GM19438 (cell line): ENCODE measurements around the gene TAMALIN.

Source experiments
- ATAC-seq: cut with Tn5 transposase; IDR thresholded peaks from one replicate; pipeline ENCODE4 v1.9.1; 2021; ENCODE audit warnings: low read depth; ENCODE audit not compliant: unreplicated experiment

Gene TAMALIN

DNA sequence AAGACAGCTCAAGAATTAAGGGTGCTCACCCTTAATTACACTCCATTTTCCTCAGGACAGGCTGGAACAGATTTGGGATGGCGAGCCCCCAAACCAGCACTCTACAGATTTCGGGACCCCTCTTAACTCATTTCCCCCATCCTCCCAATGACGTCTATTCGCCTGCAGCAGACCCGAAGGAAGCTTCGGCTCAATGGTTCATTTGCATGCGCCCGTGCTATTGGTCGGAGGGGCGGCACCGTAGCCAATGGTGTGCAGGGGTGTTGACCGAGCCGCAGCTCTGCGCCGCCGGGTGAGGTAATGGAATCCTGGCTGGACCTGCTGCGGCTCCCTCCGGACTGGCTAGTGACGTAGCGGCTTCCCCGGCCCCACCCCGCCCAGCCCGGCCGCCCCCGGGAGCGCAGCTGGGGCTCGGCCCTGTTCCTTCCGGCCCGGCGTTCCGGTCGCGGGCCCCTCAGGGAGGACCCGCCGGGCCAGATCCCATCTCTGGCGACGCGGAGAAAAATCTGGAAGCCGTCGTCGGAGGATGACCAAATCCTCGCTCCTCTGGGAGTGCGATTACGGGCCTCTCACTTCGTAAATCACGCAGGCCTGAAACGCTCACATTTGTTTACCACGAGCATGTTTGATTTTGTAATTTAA, 26.2 kb downstream of the TAMALIN start:
- ATAC-seq = peak; percentile 91

- ATAC-seq = no peak
These were observed 26.8 kb downstream of the TAMALIN start for GRCh38 chr12:52033446-52034140.

GRCh38 chr12:52035190-52035589, 28.4 kb downstream of the TAMALIN start:
- ATAC-seq = no peak

DNA sequence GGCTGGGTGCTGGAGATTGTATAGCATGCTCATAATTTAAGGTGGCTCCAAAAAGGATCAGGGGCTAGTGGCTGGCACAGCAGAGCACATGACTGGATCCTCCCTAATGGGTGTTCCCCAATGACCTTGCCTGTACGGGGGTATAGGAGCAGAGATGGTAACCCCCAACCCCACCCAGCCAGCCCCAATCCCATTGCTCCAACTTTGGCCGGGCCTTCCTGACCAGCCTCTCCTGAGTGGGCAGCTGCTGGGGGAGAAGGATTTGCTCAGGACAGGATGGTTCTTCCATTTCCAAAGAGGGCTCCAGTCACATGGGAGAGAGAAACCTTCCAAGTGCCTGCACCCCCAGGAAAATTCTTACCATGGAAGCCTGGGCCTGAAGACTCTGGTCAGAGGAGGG, 29.2 kb downstream of the TAMALIN start:
- ATAC-seq = no peak

- ATAC-seq = no peak
These were observed 29.9 kb downstream of the TAMALIN start for GRCh38 chr12:52036587-52037171.

DNA sequence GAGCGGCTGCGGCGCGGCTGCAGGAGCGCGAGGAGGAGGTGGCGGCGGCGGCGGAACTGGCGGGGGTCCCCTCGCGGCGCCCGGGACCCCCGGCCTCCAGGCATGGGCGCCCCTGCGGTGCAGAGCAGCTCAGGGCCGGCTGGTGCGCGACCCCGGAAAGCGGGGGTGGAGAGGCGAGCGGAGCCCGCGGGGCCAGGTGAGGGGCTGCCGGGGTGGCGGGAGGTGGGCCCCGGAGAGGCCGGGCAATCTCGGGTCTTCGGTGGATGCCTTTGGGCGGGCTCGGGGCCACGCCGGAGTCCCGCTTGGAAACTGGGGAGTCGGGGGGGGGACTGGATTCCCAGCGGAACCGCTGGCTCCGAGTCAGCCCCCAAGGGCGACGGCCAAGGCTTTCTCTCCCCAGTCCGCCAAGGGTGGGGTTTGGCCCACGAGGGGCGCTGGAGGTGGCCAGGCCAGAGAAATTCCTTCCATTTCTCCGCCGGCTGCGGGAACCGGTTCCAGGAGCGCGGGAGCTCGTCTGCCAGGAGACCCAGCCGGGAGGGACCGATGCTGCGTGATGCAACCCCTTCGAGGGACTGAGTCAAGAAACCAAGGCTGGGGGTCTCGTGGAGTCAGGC, 30.6 kb downstream of the TAMALIN start:
- no peak for ATAC-seq

- ATAC-seq = no peak
These were observed 31.7 kb downstream of the TAMALIN start for GRCh38 chr12:52038447-52038846.

DNA sequence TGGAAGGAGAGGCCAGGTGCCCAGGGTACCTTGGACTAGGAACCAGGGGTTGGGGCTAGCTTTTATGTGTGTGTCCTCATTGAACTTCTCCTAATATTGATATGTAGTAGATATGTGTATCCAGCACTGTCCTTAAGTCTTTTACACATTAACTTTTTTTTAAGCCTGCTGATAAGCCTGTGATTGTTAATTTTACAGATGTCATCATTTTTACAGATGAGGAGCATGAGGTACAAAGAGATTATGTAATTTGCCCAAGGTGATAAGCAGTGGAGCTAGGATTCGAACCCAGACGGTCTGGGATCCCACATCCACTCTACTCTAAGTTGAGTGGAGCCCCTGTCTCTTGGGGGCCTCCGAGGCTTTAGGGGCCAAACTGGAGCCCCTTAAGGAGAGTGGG, 34.3 kb downstream of the TAMALIN start:
- ATAC-seq = no peak

DNA sequence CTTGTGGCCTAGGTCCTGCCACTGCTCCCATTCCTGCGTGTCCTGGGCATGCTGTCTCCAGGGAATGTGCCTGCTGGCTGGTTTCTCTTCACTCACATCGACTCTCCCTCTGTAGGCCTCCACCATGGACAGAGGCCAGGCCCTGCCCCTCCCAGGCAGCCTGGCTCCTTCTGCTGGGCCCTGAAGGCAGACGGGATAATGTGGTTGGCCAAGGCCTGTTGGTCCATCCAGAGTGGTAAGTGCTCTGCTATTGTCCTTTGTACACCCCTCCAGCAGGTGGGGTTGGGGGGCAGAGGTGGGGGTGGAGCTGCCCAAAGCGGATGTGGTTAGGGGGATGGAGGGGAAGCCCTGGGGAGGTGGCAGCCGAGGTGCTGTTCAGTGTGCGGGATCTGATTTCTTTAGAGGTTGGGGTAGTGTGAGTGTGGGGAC, 35.0 kb downstream of the TAMALIN start:
- ATAC-seq = no peak

DNA sequence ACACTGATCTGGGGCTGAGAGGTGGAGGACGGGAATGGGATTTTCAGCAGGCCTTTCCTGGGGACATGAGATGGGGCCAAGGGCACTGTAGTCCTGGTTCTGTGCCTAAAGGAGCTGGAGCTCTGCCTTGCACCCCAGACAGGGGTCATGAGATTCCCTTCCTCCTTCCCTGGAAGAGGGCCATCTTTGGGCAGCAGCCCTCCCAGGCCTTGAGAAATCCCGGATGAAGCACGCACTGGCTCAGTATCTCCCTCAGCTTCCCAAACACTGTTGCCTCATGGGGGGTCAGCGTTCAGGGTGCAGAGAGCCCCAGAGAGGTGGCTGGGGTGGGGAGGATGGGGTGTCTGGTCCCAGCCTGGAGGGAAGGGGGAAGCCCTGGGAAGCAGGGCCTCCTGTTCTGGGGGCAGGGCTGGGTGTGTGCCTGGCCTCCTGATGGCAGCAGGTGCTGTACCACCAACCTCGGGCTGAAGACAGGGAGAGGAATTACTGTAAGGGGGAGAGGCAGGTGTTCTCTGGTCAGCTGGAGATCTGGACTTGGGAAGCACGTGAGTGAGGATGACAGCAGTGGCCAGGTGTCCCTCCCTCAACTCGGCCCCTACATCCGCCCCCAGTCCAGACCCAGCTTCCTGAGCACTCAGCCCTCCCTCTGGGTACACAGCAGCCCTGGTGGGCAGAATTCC, 36.1 kb downstream of the TAMALIN start:
- no peak for ATAC-seq

- no peak for ATAC-seq
These were observed 36.9 kb downstream of the TAMALIN start for GRCh38 chr12:52043386-52044212.

GRCh38 chr12:52044292-52044983, 37.7 kb downstream of the TAMALIN start:
- ATAC-seq = no peak

DNA sequence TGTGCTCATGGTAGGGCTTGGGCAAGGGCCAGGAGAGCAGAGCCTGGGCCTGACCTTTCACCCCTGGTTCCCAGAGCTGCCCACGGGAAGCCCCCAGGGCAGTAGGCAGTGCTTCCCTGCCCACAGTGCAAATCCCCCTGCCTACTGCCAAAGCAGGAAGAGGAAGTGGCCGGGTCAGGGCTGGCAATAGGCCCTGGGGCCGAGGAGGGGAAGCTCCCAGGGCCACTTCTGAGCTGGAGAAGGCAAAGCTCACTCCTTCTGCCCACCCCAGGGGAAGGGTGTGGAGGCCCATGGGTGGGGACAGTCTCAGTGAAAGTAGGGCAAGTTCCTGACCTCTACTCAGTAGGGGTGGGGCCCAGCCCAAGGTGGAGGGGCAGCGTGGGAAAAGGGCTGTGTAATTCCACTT, 39.1 kb downstream of the TAMALIN start:
- ATAC-seq = no peak

GRCh38 chr12:52046859-52047258, 40.1 kb downstream of the TAMALIN start:
- ATAC-seq = no peak

DNA sequence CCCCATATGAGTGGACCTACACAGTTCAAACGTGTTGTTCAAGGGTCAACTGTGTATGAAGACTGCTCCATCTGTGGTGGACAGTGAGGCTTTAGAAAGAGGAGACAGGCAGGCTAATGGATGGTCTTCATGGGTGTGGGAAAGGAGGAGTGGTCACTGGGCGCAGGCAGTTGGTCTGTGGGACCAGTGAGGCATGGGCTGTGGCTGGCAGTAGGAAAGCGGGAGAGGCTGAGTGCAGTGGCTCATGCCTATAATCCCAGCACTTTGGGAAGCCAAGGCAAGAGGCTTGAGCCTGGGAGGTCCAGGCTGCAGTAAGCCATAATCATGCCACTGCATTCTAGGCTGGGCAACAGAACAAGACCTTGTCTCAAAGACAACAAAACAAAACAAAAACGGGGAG, 42.5 kb downstream of the TAMALIN start:
- ATAC-seq = no peak

GRCh38 chr12:52049688-52050087, 42.9 kb downstream of the TAMALIN start:
- no peak for ATAC-seq

- ATAC-seq = no peak
These were observed 43.5 kb downstream of the TAMALIN start for GRCh38 chr12:52050116-52050757.

GRCh38 chr12:52050758-52051541, 44.2 kb downstream of the TAMALIN start, which contains the start of gene NR4A1:
Gene NR4A1 (plus strand): TSS chr12:52051442. CDS start chr12:52054329, 2,887 bp downstream.
- peak; percentile 76 for ATAC-seq
